ENCODE measurements around the gene RASAL3.
"Not testable (repeated sequence)": the region's sequence is repeated elsewhere in the genome, so short reads cannot be mapped to it uniquely, and the experiment has no call there.

RASAL3 gene

GRCh38 chr19:15464394-15465385 is at the start of gene RASAL3:
Gene RASAL3, minus strand, starts transcription at chr19:15464544. Its CDS starts 186 bp downstream, at chr19:15464358.
- DNase-seq (ENCODE audit: low read depth in 2 of 2), result peak; percentile 33 to 60

- DNase-seq (ENCODE audit: low read depth in 2 of 2), result no peak
Measured at GRCh38 chr19:15511671-15512424, 47.5 kb upstream of the RASAL3 start.

GRCh38 chr19:15508035-15508710 is 43.8 kb upstream of the RASAL3 start, which contains the start of gene CYP4F22:
Gene CYP4F22, plus strand, starts transcription at chr19:15508525. Its CDS starts 16,812 bp downstream, at chr19:15525337.
- DNase-seq (ENCODE audit: low read depth in 2 of 2), result no peak

GRCh38 chr19:15507068-15508034 is 43.0 kb upstream of the RASAL3 start:
- no peak for DNase-seq (ENCODE audit: low read depth in 2 of 2)

GRCh38 chr19:15506074-15506571 is 41.8 kb upstream of the RASAL3 start:
- DNase-seq (ENCODE audit: low read depth in 2 of 2), result no peak

- DNase-seq (ENCODE audit: low read depth in 2 of 2), result no peak
Measured at GRCh38 chr19:15502264-15502663, 37.9 kb upstream of the RASAL3 start.

- DNase-seq (ENCODE audit: low read depth in 2 of 2), result no peak
Measured at GRCh38 chr19:15501596-15501995, 37.3 kb upstream of the RASAL3 start.

- no peak for DNase-seq (ENCODE audit: low read depth in 2 of 2)
Measured at GRCh38 chr19:15498910-15499309, 34.6 kb upstream of the RASAL3 start.

- no peak for DNase-seq (ENCODE audit: low read depth in 2 of 2)
Measured at GRCh38 chr19:15498156-15498858, 34.0 kb upstream of the RASAL3 start.

GRCh38 chr19:15495151-15495550 is 30.8 kb upstream of the RASAL3 start:
- DNase-seq (ENCODE audit: low read depth in 2 of 2), result no peak

GRCh38 chr19:15488489-15489226 is 24.3 kb upstream of the RASAL3 start:
- no peak for DNase-seq (ENCODE audit: low read depth in 2 of 2)

GRCh38 chr19:15487038-15487437 is 22.7 kb upstream of the RASAL3 start:
- DNase-seq (ENCODE audit: low read depth in 2 of 2), result no peak

- DNase-seq (ENCODE audit: low read depth in 2 of 2), result not testable (repeated sequence)
Measured at GRCh38 chr19:15485768-15486167, 21.4 kb upstream of the RASAL3 start.

GRCh38 chr19:15480996-15481395 is 16.7 kb upstream of the RASAL3 start:
- DNase-seq (ENCODE audit: low read depth in 2 of 2), result not testable (repeated sequence)

GRCh38 chr19:15479391-15480345 is 15.3 kb upstream of the RASAL3 start, which contains the start of gene PGLYRP2:
Gene PGLYRP2, minus strand, starts transcription at chr19:15479501. Its CDS starts 130 bp downstream, at chr19:15479371.
- no peak for DNase-seq (ENCODE audit: low read depth in 2 of 2)

GRCh38 chr19:15476325-15476724 is 12.0 kb upstream of the RASAL3 start:
- DNase-seq (ENCODE audit: low read depth in 2 of 2), result no peak

- DNase-seq (ENCODE audit: low read depth in 2 of 2), result no peak
Measured at GRCh38 chr19:15475611-15476010, 11.3 kb upstream of the RASAL3 start.

- no peak for DNase-seq (ENCODE audit: low read depth in 2 of 2)
Measured at GRCh38 chr19:15475169-15475568, 10.8 kb upstream of the RASAL3 start.

Data from stimulated activated CD4-positive, alpha-beta T cell treated with anti-CD3 and anti-CD28 coated beads, Interleukin-1b, Interleukin-23, amount 100 ng/mL, for 1 hour (primary cell).